ENCODE measurements around the gene GOSR1.

Gene GOSR1

DNA sequence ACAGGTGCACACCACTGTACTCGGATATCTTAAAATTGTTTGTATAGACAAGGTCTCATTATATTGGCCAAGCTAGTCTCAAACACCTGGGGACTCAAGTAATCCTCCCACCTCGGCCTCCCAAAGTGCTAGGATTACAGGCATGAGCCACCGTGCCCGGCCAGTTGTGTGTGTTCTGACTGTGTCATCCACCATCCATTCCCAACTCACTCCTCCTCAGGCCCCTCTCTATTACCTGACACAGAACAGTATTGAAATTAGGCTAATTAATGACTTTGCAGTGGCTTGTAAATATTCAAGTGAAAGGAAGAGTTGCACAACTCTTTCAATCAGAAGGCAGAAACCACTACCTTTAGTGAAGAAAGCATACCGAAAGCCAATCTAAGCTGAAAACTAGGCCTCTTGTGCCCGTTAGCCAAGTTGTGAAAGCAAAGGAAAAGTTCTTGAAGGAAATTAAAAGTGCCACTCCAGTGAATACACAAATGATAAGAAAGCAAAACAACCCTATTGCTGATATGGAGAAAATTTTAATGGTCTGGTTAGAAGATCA is 28.7 kb downstream of the GOSR1 start:
- H3K36me3 ChIP-seq (ENCODE audit: insufficient read depth, insufficient read length, low read length) = peaks cover 34% of the 10 kb centered on the region
- DNase-seq (ENCODE audit: low read depth, low spot score) = no peak

DNA sequence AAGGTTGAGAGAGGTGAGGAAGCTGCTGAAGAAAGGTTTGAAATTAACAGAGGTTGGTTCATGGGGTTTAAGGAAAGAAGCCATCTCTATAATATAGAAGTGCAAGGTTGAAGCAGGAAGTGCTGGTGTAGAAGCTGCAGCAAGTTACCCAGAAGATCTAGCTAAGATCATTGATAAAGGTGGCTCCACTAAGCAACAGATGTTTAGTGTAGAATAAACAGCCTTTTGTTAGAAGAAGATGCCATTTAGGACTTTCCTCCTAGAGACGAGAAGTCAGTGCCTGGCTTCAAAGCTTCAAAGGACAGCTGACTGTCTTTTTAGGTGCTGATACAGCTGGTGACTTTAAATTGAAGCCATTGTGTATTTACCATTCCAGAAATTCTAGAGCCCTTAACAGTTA is 29.3 kb downstream of the GOSR1 start:
- Histone ChIP-seq H3K9ac (ENCODE audit: insufficient read length, low read depth) (no peak overlapping the region), H3K9me3 (ENCODE audit: insufficient read depth, low read length) (no peaks in the 10 kb centered on the region), H3K4me3 (ENCODE audit: insufficient read length, low read depth) (no peak overlapping the region), H3K27me3 (ENCODE audit: insufficient read depth, insufficient read length) (no peaks in the 10 kb centered on the region), H3K36me3 (ENCODE audit: insufficient read depth, insufficient read length, low read length) (peaks cover 31% of the 10 kb centered on the region), H3K4me1 (ENCODE audit: insufficient read depth, insufficient read length) (peaks cover 4% of the 10 kb centered on the region)
- no peak for DNase-seq (ENCODE audit: low read depth, low spot score)
- no peak for TF ChIP-seq YY1 (IDR thresholded peaks at IDR 0.05; ENCODE audit: insufficient read depth, insufficient read length)
- TF ChIP-seq ZNF274 (IDR thresholded peaks at IDR 0.05; ENCODE audit: low read depth, low read length) = no peak
- TF ChIP-seq SUZ12 (IDR thresholded peaks at IDR 0.05; ENCODE audit: extremely low read depth, insufficient read depth, insufficient read length) = no peak

More for the DNA sequence above, 28.7 kb downstream of the GOSR1 start:
- Histone ChIP-seq H3K27me3 (ENCODE audit: insufficient read depth, insufficient read length) (no peaks in the 10 kb centered on the region), H3K9ac (ENCODE audit: insufficient read length, low read depth) (no peak overlapping the region), H3K4me1 (ENCODE audit: insufficient read depth, insufficient read length) (peaks cover 4% of the 10 kb centered on the region), H3K4me3 (ENCODE audit: insufficient read length, low read depth) (no peak overlapping the region), H3K9me3 (ENCODE audit: insufficient read depth, low read length) (no peaks in the 10 kb centered on the region)
- TF ChIP-seq ZNF274 (IDR thresholded peaks at IDR 0.05; ENCODE audit: low read depth, low read length) (no peak), SUZ12 (IDR thresholded peaks at IDR 0.05; ENCODE audit: extremely low read depth, insufficient read depth, insufficient read length) (no peak), YY1 (IDR thresholded peaks at IDR 0.05; ENCODE audit: insufficient read depth, insufficient read length) (no peak)

GRCh38 chr17:30513346-30513745 is 36.1 kb downstream of the GOSR1 start:
- Histone ChIP-seq H3K36me3 (ENCODE audit: insufficient read depth, insufficient read length, low read length) (peaks cover 48% of the 10 kb centered on the region), H3K9me3 (ENCODE audit: insufficient read depth, low read length) (no peaks in the 10 kb centered on the region), H3K27me3 (ENCODE audit: insufficient read depth, insufficient read length) (no peaks in the 10 kb centered on the region), H3K4me3 (ENCODE audit: insufficient read length, low read depth) (no peak overlapping the region), H3K9ac (ENCODE audit: insufficient read length, low read depth) (no peak overlapping the region), H3K4me1 (ENCODE audit: insufficient read depth, insufficient read length) (no peaks in the 10 kb centered on the region)
- TF ChIP-seq ZNF274 (IDR thresholded peaks at IDR 0.05; ENCODE audit: low read depth, low read length) (no peak), YY1 (IDR thresholded peaks at IDR 0.05; ENCODE audit: insufficient read depth, insufficient read length) (no peak), SUZ12 (IDR thresholded peaks at IDR 0.05; ENCODE audit: extremely low read depth, insufficient read depth, insufficient read length) (no peak)
- no peak for DNase-seq (ENCODE audit: low read depth, low spot score)

- Histone ChIP-seq H3K4me3 (ENCODE audit: insufficient read length, low read depth) (no peak overlapping the region), H3K27me3 (ENCODE audit: insufficient read depth, insufficient read length) (no peaks in the 10 kb centered on the region), H3K9ac (ENCODE audit: insufficient read length, low read depth) (no peak overlapping the region), H3K4me1 (ENCODE audit: insufficient read depth, insufficient read length) (no peaks in the 10 kb centered on the region), H3K36me3 (ENCODE audit: insufficient read depth, insufficient read length, low read length) (peaks cover 58% of the 10 kb centered on the region), H3K9me3 (ENCODE audit: insufficient read depth, low read length) (peaks cover 5% of the 10 kb centered on the region)
- DNase-seq (ENCODE audit: low read depth, low spot score) = no peak
- TF ChIP-seq ZNF274 (IDR thresholded peaks at IDR 0.05; ENCODE audit: low read depth, low read length) = no peak
- TF ChIP-seq SUZ12 (IDR thresholded peaks at IDR 0.05; ENCODE audit: extremely low read depth, insufficient read depth, insufficient read length) = no peak
- no peak for TF ChIP-seq YY1 (IDR thresholded peaks at IDR 0.05; ENCODE audit: insufficient read depth, insufficient read length)
Measured at GRCh38 chr17:30514895-30515596, 37.8 kb downstream of the GOSR1 start.

GRCh38 chr17:30517786-30518185 is 40.6 kb downstream of the GOSR1 start:
- H3K4me1 ChIP-seq (ENCODE audit: insufficient read depth, insufficient read length) = no peaks in the 10 kb centered on the region
- no peak overlapping the region for H3K4me3 ChIP-seq (ENCODE audit: insufficient read length, low read depth)
- H3K9ac ChIP-seq (ENCODE audit: insufficient read length, low read depth) = no peak overlapping the region
- H3K36me3 ChIP-seq (ENCODE audit: insufficient read depth, insufficient read length, low read length) = peaks cover 71% of the 10 kb centered on the region
- TF ChIP-seq YY1 (IDR thresholded peaks at IDR 0.05; ENCODE audit: insufficient read depth, insufficient read length) = no peak
- no peak for TF ChIP-seq ZNF274 (IDR thresholded peaks at IDR 0.05; ENCODE audit: low read depth, low read length)
- TF ChIP-seq SUZ12 (IDR thresholded peaks at IDR 0.05; ENCODE audit: extremely low read depth, insufficient read depth, insufficient read length) = no peak
- peaks cover 26% of the 10 kb centered on the region for H3K9me3 ChIP-seq (ENCODE audit: insufficient read depth, low read length)
- H3K27me3 ChIP-seq (ENCODE audit: insufficient read depth, insufficient read length) = no peaks in the 10 kb centered on the region
- no peak for DNase-seq (ENCODE audit: low read depth, low spot score)

DNA sequence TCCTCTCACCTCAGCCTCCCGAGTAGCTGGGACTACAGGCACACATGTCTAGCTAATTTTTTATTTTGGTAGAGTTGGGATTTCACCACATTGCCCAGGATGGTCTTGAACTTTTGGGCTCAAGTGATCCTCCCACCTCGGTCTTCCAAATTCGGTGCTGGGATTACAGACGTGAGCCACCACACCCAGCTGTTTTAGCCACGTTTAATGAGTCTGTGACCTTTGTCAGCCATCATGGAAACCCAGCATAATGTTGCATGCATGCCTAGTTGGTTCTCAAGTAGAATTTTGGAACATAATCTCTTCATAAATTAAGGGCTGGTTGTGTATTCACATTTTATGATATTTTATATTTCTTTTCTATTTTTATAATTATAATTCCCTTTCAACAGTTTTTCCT is 42.0 kb downstream of the GOSR1 start:
- peaks cover 59% of the 10 kb centered on the region for H3K36me3 ChIP-seq (ENCODE audit: insufficient read depth, insufficient read length, low read length)
- no peak for DNase-seq (ENCODE audit: low read depth, low spot score)
- H3K4me3 ChIP-seq (ENCODE audit: insufficient read length, low read depth) = no peak overlapping the region
- TF ChIP-seq ZNF274 (IDR thresholded peaks at IDR 0.05; ENCODE audit: low read depth, low read length) (no peak), SUZ12 (IDR thresholded peaks at IDR 0.05; ENCODE audit: extremely low read depth, insufficient read depth, insufficient read length) (no peak), YY1 (IDR thresholded peaks at IDR 0.05; ENCODE audit: insufficient read depth, insufficient read length) (no peak)
- no peaks in the 10 kb centered on the region for H3K4me1 ChIP-seq (ENCODE audit: insufficient read depth, insufficient read length)
- H3K9me3 ChIP-seq (ENCODE audit: insufficient read depth, low read length) = peaks cover 27% of the 10 kb centered on the region
- H3K27me3 ChIP-seq (ENCODE audit: insufficient read depth, insufficient read length) = no peaks in the 10 kb centered on the region
- no peak overlapping the region for H3K9ac ChIP-seq (ENCODE audit: insufficient read length, low read depth)

DNA sequence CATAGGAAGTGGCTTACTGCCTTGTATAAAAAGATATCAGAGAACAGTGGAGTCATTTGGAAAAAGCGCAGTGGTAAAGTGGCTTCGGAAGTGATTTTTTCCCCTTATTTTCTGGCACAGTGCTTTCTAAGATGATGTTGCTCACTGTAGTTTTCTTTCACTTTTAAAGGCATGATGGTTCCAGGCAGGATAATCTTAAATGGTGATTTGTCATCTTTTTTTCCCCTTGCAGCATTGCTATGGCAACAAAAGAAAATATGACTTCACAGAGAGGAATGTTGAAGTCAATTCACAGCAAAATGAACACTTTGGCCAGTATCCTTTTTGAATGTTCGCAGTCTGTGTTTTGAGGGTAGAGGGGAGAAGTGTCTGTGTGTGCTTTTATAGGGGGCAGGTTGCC is 42.5 kb downstream of the GOSR1 start:
- TF ChIP-seq SUZ12 (IDR thresholded peaks at IDR 0.05; ENCODE audit: extremely low read depth, insufficient read depth, insufficient read length) = no peak
- TF ChIP-seq ZNF274 (IDR thresholded peaks at IDR 0.05; ENCODE audit: low read depth, low read length) = no peak
- TF ChIP-seq YY1 (IDR thresholded peaks at IDR 0.05; ENCODE audit: insufficient read depth, insufficient read length) = no peak
- Histone ChIP-seq H3K9me3 (ENCODE audit: insufficient read depth, low read length) (peaks cover 27% of the 10 kb centered on the region), H3K36me3 (ENCODE audit: insufficient read depth, insufficient read length, low read length) (peaks cover 59% of the 10 kb centered on the region), H3K27me3 (ENCODE audit: insufficient read depth, insufficient read length) (no peaks in the 10 kb centered on the region), H3K4me3 (ENCODE audit: insufficient read length, low read depth) (no peak overlapping the region), H3K4me1 (ENCODE audit: insufficient read depth, insufficient read length) (no peaks in the 10 kb centered on the region), H3K9ac (ENCODE audit: insufficient read length, low read depth) (no peak overlapping the region)
- no peak for DNase-seq (ENCODE audit: low read depth, low spot score)

Measured in NT2/D1 (cell line).